ENCODE data around the gene NCF4.

Gene NCF4

DNA sequence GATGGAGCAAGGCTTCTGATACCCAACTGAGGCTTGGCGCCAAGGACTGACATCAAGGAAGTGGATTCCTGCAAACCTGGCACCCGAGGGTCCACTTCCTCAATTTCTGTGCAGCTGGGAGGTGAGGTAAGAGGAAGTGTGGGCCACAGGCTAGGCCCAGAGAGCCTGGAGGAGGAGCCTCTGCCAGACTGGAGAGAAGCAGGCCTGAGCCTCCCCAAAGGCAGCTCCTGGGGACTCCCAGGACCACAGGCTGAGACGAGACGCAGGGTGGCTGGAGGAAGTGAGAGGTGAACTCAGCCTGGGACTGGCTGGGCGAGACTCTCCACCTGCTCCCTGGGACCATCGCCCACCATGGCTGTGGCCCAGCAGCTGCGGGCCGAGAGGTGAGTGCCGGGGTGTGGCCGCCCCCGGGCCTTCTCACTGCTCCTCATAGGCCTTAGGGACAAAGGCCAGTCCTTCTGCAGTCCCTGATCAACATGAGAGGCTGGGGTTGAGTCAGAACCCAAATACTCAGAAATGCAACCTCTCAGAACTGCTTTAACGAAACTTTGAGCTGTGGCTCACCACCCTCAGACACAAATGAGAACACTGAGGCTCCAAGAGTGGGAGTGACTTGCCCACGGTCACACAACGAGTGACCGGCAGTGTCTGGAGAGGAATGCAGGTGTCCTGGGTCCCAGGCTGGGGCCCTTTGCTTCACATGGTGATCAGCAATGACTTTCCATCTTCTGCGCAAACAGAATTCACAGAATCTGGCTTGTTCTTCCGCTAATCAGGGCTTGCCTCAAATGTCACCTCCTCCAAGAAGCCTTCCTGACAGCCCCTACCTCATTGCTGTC lies at the start of gene NCF4:
Gene NCF4, plus strand, starts transcription at position 186 of the 839 bp plus-strand sequence. Its CDS starts 166 bp downstream, at position 352.
- no peak for DNase-seq (ENCODE audit: low read depth, low spot score)

DNA sequence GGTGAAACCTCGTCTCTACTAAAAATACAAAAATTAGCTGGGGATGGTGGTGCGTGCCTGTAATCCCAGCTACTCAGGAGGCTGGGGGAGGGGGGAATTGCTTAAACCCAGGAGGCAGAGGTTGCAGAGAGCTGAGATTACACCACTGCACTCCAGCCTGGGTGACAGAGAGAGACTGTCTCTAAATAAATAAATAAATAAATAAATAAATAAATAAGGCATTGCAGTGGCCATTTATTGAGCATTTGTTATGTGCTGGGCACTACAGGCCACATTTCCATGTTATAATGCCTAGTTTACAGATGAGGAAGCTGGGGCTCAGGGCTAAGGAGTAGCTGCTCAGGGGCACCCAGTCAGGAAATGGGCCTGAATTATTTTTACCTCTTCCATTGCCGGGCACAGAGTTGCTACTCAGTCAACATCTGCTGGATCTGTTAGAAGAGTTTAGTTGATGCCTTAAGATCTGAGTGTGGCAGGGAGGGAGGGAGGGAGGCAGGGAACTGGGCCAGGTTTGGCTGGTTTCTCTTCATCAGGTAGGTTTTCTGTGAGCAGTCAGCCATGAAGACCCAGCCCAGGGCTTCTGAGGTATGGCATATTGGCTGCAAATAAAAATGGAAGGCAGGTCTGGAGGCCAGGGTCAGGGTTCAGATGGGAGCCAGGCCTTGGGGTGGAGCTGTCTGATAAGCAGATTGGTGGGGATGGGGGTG lies 49.6 kb upstream of the NCF4 start:
- no peak for DNase-seq (ENCODE audit: low read depth, low spot score)

DNA sequence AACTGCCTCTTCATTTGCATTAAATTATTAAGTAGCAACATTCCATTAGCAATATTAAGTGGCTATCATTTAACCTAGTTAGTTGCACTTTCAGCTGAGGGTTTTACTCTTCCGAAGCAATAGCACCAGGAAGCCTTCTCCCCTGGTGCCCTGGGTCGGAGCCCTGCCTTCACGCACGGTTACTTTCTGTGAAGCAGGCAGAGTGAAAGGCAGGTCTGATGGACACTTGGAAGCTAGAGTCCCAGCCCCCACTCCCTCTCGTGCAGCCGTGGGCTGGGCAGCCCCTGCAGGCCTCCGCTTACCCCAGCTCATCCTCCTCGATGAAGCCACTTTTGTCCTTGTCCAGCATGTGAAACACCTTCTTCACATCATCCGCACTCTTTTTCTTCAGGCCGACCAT lies 46.0 kb upstream of the NCF4 start:
- DNase-seq (ENCODE audit: low read depth, low spot score): no peak

DNA sequence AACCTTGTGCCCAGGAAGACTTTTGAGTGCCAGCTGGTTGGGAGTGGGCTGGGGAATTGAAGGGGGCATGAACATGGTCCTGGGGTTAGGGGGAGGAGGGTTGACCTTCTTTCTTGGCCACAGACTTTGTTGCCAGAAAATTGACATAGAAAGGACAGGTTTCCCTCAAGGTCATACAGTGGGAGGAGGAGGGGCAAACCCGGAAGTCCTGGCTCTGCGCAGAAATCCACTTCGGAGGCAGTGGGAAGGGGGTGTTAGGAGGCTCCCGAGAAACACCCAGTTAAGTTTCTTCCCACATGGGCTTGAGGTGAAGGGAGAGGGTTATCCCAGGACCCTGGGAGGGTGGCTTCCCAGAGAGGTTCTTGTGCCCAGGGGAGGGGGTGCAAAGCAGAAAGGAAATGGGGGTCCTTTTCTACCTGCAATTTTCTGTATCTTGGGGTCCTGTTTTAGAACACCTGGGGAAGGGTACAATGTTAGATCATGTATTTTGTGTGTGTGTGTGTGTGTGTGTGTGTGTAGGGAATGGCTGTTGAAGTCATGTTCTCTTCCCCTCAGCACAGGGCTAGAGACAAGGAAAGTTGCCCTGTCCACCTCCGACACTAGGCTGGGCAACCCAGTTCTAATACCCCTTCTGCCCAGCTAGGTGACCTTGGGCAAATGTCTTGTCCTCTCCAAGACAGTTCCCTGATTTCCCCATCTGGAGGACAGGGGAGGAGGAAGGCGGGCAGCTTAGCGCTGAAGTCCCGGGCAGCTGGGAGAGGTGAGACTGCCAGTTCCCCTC lies 45.1 kb upstream of the NCF4 start:
- no peak for DNase-seq (ENCODE audit: low read depth, low spot score)

DNA sequence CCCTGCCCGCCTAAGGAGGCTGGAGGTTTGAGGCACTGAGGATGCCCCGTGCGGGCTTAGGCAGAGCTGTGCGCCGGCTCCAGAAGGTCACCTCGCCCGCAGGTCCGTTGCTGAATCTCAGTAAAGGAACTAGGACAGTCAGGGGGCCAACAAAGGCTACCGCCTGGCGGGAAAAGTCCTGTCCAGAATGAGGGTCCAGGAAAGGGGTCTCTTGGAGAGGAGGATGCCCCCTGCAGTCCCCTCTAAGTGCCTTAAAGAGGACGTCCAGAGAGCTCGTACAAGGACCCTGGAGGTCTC lies 44.5 kb upstream of the NCF4 start:
- DNase-seq (ENCODE audit: low read depth, low spot score): no peak

DNA sequence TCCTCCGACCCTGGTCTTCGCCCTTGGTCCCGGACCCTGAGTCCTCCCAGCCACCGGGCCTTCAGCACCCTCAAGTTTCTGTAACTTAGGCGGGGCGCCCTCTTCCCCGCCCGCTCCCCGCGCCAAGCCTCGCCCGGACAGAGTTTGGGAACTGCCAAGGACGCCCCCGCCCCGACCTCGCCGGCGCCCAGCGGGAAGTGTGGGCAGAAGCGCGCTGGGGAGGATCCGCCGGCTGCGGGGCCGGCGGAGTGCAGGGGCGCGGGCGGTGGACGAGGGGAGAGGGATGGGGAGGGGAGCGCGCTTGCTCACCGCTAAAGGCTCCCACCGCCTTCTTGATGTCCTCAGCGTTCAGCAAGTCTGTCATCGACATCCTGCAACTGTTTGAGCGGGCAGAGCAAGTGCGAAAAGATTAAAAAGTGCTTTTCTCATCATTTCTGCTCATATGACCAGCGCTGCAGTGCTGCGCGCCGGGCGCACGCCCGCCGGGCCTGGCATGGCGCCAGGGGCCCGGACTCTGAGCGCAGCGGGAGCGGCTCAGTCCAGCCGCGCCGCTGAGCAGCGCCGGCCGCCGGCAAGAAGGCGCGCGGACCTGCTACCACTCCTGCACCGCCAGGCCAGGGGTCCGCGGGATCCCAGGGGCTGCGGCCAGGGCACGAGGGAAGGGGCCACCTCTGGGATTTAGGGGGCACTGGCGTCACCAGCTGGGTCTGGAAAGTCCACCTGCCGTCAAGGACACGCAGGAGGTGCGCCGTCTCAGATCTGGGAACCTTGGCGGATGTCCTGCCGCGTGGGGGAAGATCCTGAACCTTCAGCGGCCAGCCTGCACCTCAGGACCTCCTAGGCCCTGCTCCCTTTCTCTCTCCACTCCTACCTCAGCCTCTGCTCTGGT lies 43.9 kb upstream of the NCF4 start, which contains the start of gene PVALB:
Gene PVALB, minus strand, starts transcription at position 400 of the 889 bp plus-strand sequence. Its CDS starts 30 bp downstream, at position 370.
- no peak for DNase-seq (ENCODE audit: low read depth, low spot score)

DNA sequence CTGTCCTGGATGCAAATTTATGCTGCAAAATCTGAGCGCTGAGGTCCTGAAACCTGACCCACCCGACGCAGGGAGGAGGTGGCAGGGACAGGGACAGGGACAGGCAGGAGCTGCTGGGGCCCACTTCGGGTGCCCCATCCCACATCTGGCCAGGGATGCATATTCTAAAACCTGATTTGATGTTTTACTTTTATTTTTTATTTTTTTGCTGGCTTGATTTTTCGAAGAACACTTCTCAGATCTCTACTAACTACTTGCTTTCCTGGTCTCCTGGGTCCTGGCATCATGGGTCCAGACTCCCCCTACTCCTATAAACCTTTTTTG lies 43.3 kb upstream of the NCF4 start:
- DNase-seq (ENCODE audit: low read depth, low spot score): no peak

DNA sequence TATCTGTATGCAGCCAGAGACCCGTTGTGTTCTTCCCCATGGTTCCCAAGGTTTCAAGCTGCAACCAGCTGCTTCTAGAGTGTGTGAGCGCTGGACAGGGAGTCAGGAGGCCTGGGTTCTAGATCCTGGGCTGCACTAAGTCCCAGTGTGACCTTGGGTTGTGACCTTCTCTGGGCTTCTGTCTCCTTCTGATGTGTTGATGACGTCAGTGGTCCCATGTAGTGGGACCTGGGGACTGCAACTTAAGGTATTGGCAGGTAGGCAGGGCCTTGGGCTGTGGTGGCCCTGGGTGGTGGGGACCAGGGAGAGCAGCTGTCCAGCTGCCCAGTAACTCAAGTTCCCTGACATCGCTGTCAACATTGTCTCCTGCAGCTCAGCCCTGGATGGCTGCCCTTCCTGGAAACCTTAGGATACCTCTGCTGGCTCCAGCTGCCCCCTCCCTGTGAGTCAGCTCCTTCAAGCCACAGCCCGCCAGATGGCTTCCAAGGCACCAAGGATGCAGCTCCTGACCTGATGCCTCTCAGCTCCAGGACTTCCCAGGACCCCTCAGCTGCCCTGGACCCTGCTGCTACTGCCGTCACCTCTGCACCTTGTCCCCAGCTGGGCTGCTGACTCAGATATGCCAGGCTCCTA lies 42.7 kb upstream of the NCF4 start:
- DNase-seq (ENCODE audit: low read depth, low spot score): no peak

DNA sequence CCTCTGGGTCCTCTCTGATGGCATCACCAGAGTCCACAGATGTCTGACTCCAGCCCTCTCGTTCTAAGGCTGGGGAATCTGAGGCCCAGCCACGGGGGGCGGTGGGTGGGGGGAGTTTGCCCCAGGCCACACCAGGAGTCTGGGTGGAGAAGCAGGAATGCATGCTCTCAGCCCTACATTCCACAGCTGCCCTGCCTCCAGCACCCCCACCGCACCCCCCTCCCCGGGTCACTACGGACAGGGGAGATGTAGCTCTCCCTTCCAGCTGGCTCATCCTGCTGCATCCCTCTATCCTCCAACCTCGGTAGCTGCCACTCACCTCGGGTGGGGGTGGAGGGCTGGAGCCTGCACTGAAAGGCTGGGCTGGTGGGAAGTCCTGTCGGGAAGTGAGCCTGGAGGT lies 41.7 kb upstream of the NCF4 start:
- DNase-seq (ENCODE audit: low read depth, low spot score): no peak

DNA sequence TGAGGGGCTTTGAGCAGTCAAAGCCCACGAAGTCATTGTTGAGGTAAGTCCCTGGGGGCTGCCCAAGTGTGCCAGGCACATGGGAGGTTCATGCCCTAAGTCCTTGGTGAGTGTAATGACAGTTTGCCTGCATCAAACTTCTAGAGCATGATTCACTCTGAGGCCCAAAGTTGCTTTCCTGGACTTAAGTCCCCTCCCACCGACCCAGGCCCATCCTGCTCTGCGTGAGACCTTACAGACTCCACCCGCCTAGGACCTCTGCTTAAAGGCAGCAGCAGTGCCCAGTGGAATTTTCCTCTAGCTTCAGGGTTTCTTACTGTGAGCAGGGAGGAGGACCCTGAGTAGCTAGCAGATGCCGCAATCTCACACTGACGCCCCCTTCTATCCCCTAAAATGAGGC lies 38.2 kb upstream of the NCF4 start:
- DNase-seq (ENCODE audit: low read depth, low spot score): no peak

DNA sequence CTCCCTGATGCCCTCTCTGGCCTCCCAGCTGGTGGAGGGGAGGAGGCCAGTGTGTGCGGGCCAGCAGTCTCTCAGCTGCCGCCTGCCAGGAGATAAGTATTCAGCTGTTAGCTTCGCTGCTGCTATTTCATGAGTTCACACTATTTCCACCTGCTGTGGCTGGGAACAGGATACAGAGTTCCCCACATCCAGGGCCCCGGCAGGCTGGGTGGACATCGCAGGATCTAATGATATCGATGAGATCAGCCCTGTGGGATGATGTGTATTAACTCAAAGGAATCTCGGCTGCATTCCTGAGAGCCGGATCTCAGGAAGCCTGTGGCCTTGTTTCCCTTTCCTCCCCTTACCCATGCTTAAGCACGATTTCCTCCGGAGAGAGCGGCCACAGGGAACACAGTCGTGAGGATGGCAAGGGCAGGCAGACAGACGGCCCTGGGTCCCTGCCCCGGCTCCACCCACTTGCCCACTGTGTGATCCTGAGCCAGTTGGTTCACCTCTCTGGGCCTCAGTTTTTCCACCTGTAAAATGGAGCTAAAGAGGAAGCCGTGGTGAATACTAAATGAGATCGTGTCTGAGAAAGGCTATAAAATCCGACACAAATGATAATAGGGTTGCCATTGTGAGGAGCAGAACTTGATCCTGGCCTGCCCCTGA lies 37.5 kb upstream of the NCF4 start:
- no peak for DNase-seq (ENCODE audit: low read depth, low spot score)

DNA sequence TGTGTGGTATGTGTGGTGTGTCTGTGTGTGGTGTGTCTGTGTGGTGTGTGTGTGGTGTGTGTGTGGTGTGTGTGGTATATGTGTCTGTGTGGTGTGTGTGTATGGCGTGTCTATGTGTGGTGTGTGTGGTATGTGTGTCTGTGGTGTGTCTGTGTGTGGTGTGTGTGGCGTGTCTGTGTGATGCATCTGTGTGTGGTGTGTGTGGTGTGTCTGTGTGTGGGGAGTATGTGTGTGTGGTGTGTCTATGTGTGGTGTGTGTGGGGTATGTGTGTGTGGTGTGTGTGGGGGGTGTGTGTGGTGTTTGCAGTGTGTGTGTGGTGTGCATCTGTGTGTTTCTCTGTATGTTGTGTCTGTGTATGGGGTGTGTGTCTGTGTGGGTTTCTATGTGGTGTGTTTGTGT lies 36.2 kb upstream of the NCF4 start:
- no peak for DNase-seq (ENCODE audit: low read depth, low spot score)

DNA sequence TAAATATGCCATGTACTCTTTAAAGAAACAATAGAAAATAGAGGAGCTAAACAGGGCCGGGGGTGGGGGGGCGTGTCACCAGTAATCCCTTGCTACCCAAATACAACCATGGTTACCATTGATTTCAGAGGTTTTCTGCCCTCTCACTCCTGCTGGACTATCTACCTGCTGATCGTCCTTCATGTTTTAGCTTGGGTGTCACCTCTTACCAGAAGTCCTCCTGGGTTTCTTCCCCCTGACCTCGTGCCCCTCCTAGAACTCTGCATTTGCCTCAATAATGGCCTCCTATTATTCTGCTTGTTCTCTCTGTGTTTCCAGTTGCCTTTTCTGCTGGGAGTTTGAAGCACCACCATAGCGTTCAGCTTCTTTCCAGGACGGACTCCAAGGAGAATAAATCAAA lies 34.5 kb upstream of the NCF4 start:
- no peak for DNase-seq (ENCODE audit: low read depth, low spot score)

DNA sequence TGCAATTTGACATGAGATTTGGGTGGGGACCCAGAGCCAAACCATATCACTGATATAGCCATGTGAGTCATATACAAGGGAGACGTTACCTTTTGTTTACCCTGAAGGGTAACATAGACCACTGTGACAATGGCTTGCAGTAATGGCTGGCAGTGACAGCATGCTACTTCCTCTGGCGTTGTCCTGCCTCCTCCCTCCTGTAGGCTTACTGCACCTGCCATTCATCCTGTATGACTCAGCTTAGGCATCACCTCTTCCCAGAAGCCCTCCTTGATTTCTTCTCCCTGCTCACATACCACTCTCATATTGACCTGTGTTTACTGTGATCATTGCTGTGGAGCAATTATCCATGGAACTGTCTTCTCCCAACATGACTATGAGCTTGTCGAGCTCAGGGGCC lies 32.0 kb upstream of the NCF4 start:
- DNase-seq (ENCODE audit: low read depth, low spot score): no peak

DNA sequence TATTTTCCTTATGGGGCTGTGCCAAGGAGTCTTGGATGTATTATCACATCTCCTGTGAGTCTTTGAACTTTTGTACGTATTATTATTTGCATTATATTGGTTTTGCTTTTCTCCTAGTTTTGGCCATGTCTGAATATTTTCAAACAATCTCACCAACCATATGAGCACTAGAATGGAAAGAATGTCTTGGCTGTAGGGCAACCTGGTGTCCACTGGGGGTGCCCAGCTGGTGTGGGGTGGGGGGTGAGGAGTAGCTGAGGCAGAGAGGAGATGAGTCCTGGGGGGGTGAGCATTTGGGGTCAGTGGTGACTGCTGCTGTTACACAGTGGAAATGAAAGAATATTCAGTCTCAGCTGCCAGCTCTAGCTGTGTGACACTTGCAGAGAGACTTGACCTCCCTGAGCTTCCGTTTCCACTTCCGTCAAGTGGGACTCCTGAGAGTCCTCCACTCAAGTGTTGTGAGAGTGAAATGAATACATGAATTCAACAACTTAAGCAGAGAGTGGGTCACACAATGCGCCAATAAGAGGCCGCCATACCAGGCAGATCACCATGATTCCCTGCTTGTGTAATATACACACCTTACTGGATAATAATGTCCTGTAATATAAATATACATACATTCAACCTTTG lies 31.3 kb upstream of the NCF4 start:
- DNase-seq (ENCODE audit: low read depth, low spot score): no peak

DNA sequence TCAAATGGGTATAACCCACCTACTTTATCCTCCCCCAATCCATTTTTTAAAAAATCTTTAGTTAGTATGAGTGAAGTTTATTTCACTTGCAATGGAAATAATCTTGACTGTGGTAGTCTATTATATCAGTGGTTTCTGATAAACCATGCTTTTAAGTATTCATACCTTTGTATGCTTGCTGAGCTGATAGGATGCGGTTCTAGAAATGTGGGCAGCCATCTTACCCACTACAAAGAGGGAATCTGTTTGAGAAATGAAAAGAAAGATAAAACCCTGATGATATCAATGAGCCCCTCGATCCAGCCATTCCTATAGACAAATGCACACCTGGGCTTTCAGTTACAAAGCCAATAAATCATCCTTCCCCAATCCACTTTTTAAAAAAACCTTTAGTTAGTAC lies 30.2 kb upstream of the NCF4 start:
- no peak for DNase-seq (ENCODE audit: low read depth, low spot score)

DNA sequence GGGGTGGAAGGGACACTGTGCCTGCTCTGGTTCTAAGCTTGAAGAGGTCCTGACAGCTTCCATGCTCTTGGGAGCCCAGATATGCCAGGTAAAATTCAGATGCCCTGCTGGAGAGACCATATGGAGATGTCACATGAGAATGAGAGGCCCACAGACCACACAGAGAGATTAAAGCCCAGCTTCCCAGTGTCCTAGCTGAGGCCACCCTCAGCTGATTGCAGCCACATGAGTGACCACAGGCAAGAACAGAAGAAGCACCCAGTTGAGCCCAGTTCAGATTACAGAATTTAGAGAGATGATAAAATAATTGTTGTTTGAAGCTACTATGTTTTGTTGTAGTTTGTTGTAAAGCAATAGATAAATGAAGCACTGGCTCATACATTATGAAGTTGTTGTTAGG lies 29.6 kb upstream of the NCF4 start:
- DNase-seq (ENCODE audit: low read depth, low spot score): no peak

DNA sequence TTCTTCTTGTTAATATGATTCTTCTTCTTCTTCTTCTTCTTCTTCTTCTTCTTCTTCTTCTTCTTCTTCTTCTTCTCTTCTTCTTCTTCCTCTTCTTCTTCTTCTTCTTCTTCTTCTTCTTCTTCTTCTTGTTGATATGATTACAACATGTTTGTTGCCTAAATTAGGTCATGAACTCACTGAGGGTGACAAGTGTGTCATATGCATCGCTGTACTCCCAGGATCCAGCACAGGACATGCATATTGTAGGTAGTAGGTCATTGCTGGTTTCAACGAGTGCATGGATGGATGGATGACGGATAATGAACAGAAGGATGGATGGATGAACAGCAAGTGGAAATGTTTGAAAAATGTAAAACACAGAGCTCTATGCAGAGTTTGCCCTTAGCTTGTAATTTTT lies 29.1 kb upstream of the NCF4 start:
- DNase-seq (ENCODE audit: low read depth, low spot score): no peak

DNA sequence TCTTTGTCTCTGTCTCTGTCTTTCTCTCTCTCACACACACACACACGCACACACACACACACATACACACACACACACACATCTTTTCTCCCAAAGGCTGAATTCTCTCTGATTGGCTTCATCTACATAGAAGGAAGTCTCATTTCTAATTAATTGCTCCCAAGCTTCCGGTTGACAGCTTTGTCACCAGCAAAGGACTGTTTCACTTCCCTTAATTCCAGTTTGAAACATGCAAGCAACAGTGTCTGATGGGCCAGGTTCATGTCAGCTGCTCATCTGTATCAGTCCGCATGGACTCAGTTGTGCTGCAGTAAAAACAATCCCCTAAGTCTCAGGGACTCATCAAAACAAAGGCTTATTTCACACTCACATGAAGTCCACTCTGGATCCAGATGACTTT lies 27.7 kb upstream of the NCF4 start:
- DNase-seq (ENCODE audit: low read depth, low spot score): no peak

DNA sequence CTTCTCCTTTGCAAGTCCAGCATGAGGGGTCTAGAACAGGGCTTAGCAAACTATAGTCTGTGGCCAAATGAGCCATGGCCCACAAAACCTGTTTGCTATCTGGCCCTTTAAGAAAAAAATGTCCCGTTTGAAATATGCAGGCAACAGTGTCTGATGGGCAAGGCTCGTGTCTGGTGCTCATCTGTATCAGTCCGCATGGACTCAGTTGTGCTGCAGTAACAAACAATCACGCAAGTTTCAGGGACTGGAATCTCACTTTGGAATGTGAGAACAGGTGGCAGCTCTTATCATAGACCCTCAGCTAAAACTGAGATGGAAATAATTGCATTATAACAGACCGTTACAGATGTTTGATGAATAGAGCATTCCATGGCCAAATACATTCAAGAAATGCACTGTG lies 24.9 kb upstream of the NCF4 start:
- no peak for DNase-seq (ENCODE audit: low read depth, low spot score)

All from activated naive CD8-positive, alpha-beta T cell treated with anti-CD3 and anti-CD28 coated beads, Interleukin-2, amount 50 U/mL, for 16 hours (primary cell).